H9 (cell line): ENCODE results near the gene NPAS3. TPM values are rescaled to one million over a fixed set of nuclear protein-coding genes. Genes with fewer than 3 reads are reported as not detected.

Source experiments
- DNase-seq: peaks from one replicate; pipeline ENCODE4 v3.0.0-alpha.2; 2017
- H2AFZ ChIP-seq: one replicate; pipeline ENCODE4 v1.6.1; 2013; ENCODE audit warnings: mild to moderate bottlenecking, low read length, control low read depth, moderate library complexity
- H2AK5ac ChIP-seq: 2 replicates; pipeline ENCODE4 v1.6.1; 2013; ENCODE audit warnings: low read length, control low read depth, mixed read lengths; ENCODE audit not compliant: insufficient read length
- H2BK120ac ChIP-seq: one replicate; pipeline ENCODE4 v1.6.1; 2013; ENCODE audit warnings: low read depth, mild to moderate bottlenecking, low read length, control low read depth, inconsistent platforms; ENCODE audit not compliant: poor library complexity, severe bottlenecking
- H2BK12ac ChIP-seq: 2 replicates; pipeline ENCODE4 v1.6.1; 2013; ENCODE audit warnings: low read length, control low read depth, mixed read lengths, low read depth; ENCODE audit not compliant: insufficient read length
- H2BK15ac ChIP-seq: 2 replicates; pipeline ENCODE4 v1.6.1; 2013; ENCODE audit warnings: low read depth, low read length, control low read depth
- H2BK20ac ChIP-seq: one replicate; pipeline ENCODE4 v1.6.1; 2013; ENCODE audit warnings: low read depth, mild to moderate bottlenecking, low read length, control low read depth, inconsistent platforms; ENCODE audit not compliant: poor library complexity, severe bottlenecking
- H2BK5ac ChIP-seq: 2 replicates; pipeline ENCODE4 v1.6.1; 2013; ENCODE audit warnings: low read length, control low read depth, mixed read lengths; ENCODE audit not compliant: insufficient read length
- H3K14ac ChIP-seq: 2 replicates; pipeline ENCODE4 v1.6.1; 2013; ENCODE audit warnings: low read length, control low read depth; ENCODE audit not compliant: insufficient read depth
- H3K18ac ChIP-seq: 2 replicates; pipeline ENCODE4 v1.6.1; 2013; ENCODE audit warnings: low read depth, mild to moderate bottlenecking, mixed read lengths, low read length, control low read depth; ENCODE audit not compliant: insufficient read length
- H3K23ac ChIP-seq: 2 replicates; pipeline ENCODE4 v1.6.1; 2013; ENCODE audit warnings: low read length, control low read depth, mixed read lengths, low read depth; ENCODE audit not compliant: insufficient read length
- H3K23me2 ChIP-seq: 2 replicates; pipeline ENCODE4 v1.6.1; 2013; ENCODE audit warnings: low read depth, mild to moderate bottlenecking, mixed read lengths, low read length, control low read depth; ENCODE audit not compliant: insufficient read length, poor library complexity, severe bottlenecking
- H3K27ac ChIP-seq: 2 replicates; pipeline ENCODE4 v1.5.1; 2013; ENCODE audit warnings: low read length, control low read depth, mixed read lengths, low read depth; ENCODE audit not compliant: insufficient read length
- H3K27me3 ChIP-seq: 2 replicates; pipeline ENCODE4 v1.6.1; 2013; ENCODE audit warnings: low read length, control low read depth, inconsistent platforms; ENCODE audit not compliant: insufficient read depth
- H3K4ac ChIP-seq: 2 replicates; pipeline ENCODE4 v1.6.1; 2013; ENCODE audit warnings: low read depth, mild to moderate bottlenecking, control low read depth, inconsistent platforms, low read length, moderate library complexity
- H3K4me1 ChIP-seq: 2 replicates; pipeline ENCODE4 v1.6.1; 2013; ENCODE audit warnings: low read length, control low read depth, inconsistent platforms; ENCODE audit not compliant: insufficient read depth
- H3K4me2 ChIP-seq: 2 replicates; pipeline ENCODE4 v1.6.1; 2013; ENCODE audit warnings: low read length, control low read depth, mixed read lengths; ENCODE audit not compliant: insufficient read length, insufficient read depth
- H3K56ac ChIP-seq: 2 replicates; pipeline ENCODE4 v1.6.1; 2013; ENCODE audit warnings: low read depth, mild to moderate bottlenecking, mixed read lengths, low read length, control low read depth; ENCODE audit not compliant: insufficient read length
- H3K79me1 ChIP-seq: 2 replicates; pipeline ENCODE4 v1.6.1; 2013; ENCODE audit warnings: low read depth, mild to moderate bottlenecking, moderate library complexity, low read length, control low read depth, inconsistent platforms; ENCODE audit not compliant: insufficient read depth, poor library complexity, severe bottlenecking
- H3K79me2 ChIP-seq: 2 replicates; pipeline ENCODE4 v1.6.1; 2013; ENCODE audit warnings: low read length, control low read depth, inconsistent platforms; ENCODE audit not compliant: insufficient read depth
- H3K9ac ChIP-seq: 2 replicates; pipeline ENCODE4 v1.6.1; 2013; ENCODE audit warnings: low read length, control low read depth, mixed read lengths; ENCODE audit not compliant: insufficient read length; ENCODE audit errors: extremely low read depth
- H3K9me3 ChIP-seq: one replicate; pipeline ENCODE4 v1.6.1; 2013; ENCODE audit warnings: low read depth, low read length, inconsistent platforms; ENCODE audit not compliant: control insufficient read depth
- H3T11ph ChIP-seq: one replicate; pipeline ENCODE4 v1.6.1; 2013; ENCODE audit warnings: mild to moderate bottlenecking, low read length, control low read depth, inconsistent platforms
- H4K20me1 ChIP-seq: one replicate; pipeline ENCODE4 v1.6.1; 2013; ENCODE audit not compliant: control insufficient read depth, insufficient read length, insufficient read depth
- H4K5ac ChIP-seq: 2 replicates; pipeline ENCODE4 v1.6.1; 2013; ENCODE audit warnings: low read depth, mild to moderate bottlenecking, mixed read lengths, low read length, control low read depth; ENCODE audit not compliant: insufficient read length
- H4K8ac ChIP-seq: replicated peaks from 2 replicates; pipeline ENCODE4 v1.6.1; 2013; ENCODE audit warnings: low read length, control low read depth, mixed read lengths, low read depth; ENCODE audit not compliant: insufficient read length
- H4K91ac ChIP-seq: 2 replicates; pipeline ENCODE4 v1.6.1; 2013; ENCODE audit warnings: low read depth, mild to moderate bottlenecking, moderate library complexity, mixed read lengths, low read length, control low read depth; ENCODE audit not compliant: insufficient read length
- H3K27ac Mint-ChIP-seq, 3 experiments: 2 replicates in 2 of 3; 3 replicates in 1 of 3; pipeline ENCODE4 v1.8.0; 2020 to 2021; ENCODE audit warnings: mixed read lengths in 3 of 3, mild to moderate bottlenecking in 1 of 3, moderate library complexity in 1 of 3
- H3K27me3 Mint-ChIP-seq: 2 replicates; pipeline ENCODE4 v1.8.0; 2021; ENCODE audit warnings: low read depth, mild to moderate bottlenecking, moderate library complexity, mixed read lengths
- H3K36me3 Mint-ChIP-seq, 3 experiments: 2 replicates in 2 of 3; 3 replicates in 1 of 3; pipeline ENCODE4 v1.8.0; 2020 to 2021; ENCODE audit warnings: low read depth in 3 of 3, mixed read lengths in 3 of 3; ENCODE audit not compliant: insufficient read depth in 1 of 3
- H3K4me1 Mint-ChIP-seq, 2 experiments: 2 replicates each; pipeline ENCODE4 v1.8.0; 2020; ENCODE audit warnings: mixed read lengths in 2 of 2
- H3K4me3 Mint-ChIP-seq, 2 experiments: 2 replicates in 1 of 2; 3 replicates in 1 of 2; pipeline ENCODE4 v1.8.0; 2020 to 2021; ENCODE audit warnings: mild to moderate bottlenecking in 2 of 2, mixed read lengths in 2 of 2, moderate library complexity in 1 of 2
- H3K9me3 Mint-ChIP-seq, 2 experiments: 2 replicates in 1 of 2; 3 replicates in 1 of 2; pipeline ENCODE4 v1.8.0; 2020; ENCODE audit warnings: mild to moderate bottlenecking in 2 of 2, mixed read lengths in 2 of 2, moderate library complexity in 1 of 2
- CTCF ChIP-seq: fragments of 200-600 bp; sonication (generic); conservative IDR thresholded peaks from 3 replicates; pipeline ENCODE4 v1.8.0; 2021; ENCODE audit warnings: antibody characterized with exemption, mild to moderate bottlenecking
- WGBS: extraction: QIAGEN DNeasy Blood & Tissue Kit; methylation state at CpG from one replicate; pipeline ENCODE4 v1.1.7; 2013; ENCODE audit warnings: missing lambda C conversion rate, low lambda C conversion rate, mixed read lengths; ENCODE audit not compliant: insufficient read length; ENCODE audit errors: extremely low coverage; 5-methylcytosine and 5-hydroxymethylcytosine counted together
- total RNA-seq: library from RNA; stranded (reverse); gene quantifications from 2 replicates; pipeline ENCODE4 v1.2.1, GENCODE V29; 2021

The NPAS3 gene
- total RNA-seq, 1 experiment from 2014 or later: 0.17 TPM

- Histone ChIP-seq H2BK20ac (no peak overlapping the region), H3K9ac (no peak overlapping the region), H4K8ac (no peak overlapping the region), H3K23me2 (no peaks in the 10 kb centered on the region), H3K4ac (no peak overlapping the region), H4K20me1 (no peaks in the 10 kb centered on the region), H2AFZ (no peak overlapping the region), H2BK5ac (no peak overlapping the region), H2AK5ac (no peak overlapping the region), H4K5ac (no peak overlapping the region), H3K4me1 (no peaks in the 10 kb centered on the region), H3T11ph (no peak overlapping the region), H2BK15ac (no peak overlapping the region), H3K18ac (no peak overlapping the region), H3K27ac (no peak overlapping the region), H3K27me3 (no peaks in the 10 kb centered on the region), H2BK120ac (no peak overlapping the region), H3K14ac (no peak overlapping the region), H3K56ac (no peak overlapping the region), H4K91ac (no peak overlapping the region), H3K79me2 (no peaks in the 10 kb centered on the region), H3K9me3 (no peaks in the 10 kb centered on the region), H3K79me1 (no peaks in the 10 kb centered on the region), H3K4me2 (no peak overlapping the region), H3K23ac (no peak overlapping the region), H2BK12ac (no peak overlapping the region)
- Mint-ChIP-seq H3K27ac (no peak overlapping the region; a peak in 1 of 7 replicates), H3K36me3 (no peaks in the 10 kb centered on the region), H3K9me3 (no peaks in the 10 kb centered on the region; a peak in 1 of 5 replicates), H3K27me3 (no peaks in the 10 kb centered on the region), H3K4me3 (no peak overlapping the region), H3K4me1 (peaks cover 4% of the 10 kb centered on the region in 2 experiments; a peak in 3 of 4 replicates)
- no peak for TF ChIP-seq CTCF
- DNase-seq: no peak
- WGBS: no CpG with 5 or more reads among the region's 2 CpGs
Observed at GRCh38 chr14:33809396-33809981, 870.8 kb downstream of the NPAS3 start.
